IMR-90 (cell line): ENCODE results near the gene COL24A1. TPM values are rescaled to one million over a fixed set of nuclear protein-coding genes. Genes with fewer than 3 reads are reported as not detected.

ENCODE experiments used
- ATAC-seq: fragments of 200-7000 bp; cut with Tn5 transposase; 2 replicates; pipeline ENCODE4 v1.9.1; 2020; ENCODE audit warnings: low read depth, mild to moderate bottlenecking, moderate library complexity
- BruUV-seq: library from RNA; stranded (reverse); fragments of 400-500 nt; replicated peaks from 2 replicates; lab custom pipeline; 2021; lab: Mats Ljungman, UMichigan
- CTCF ChIA-PET: fragments of 300-600 bp; formaldehyde crosslinking; extraction: SDS; loops from one replicate; lab custom pipeline; 2021; ENCODE audit warnings: antibody characterized with exemption; lab: Yijun Ruan, JAX
- POLR2A ChIA-PET: fragments of 300-600 bp; sonication (Branson Sonifier 250); formaldehyde crosslinking; loops from one replicate; lab custom pipeline; 2022; ENCODE audit warnings: antibody characterized with exemption; ENCODE audit not compliant: unreplicated experiment; lab: Charles Lee
- DNase-seq: peaks from one replicate; pipeline ENCODE4 v3.0.0; 2013
- H2AFZ ChIP-seq: replicated peaks from 2 replicates; pipeline ENCODE3; 2013; ENCODE audit warnings: low read length, mild to moderate bottlenecking; ENCODE audit not compliant: poor library complexity
- H2AK5ac ChIP-seq: 2 replicates; pipeline ENCODE4 v1.6.1; 2013; ENCODE audit warnings: low read depth, low read length, inconsistent platforms
- H2AK9ac ChIP-seq: replicated peaks from 2 replicates; pipeline ENCODE3; 2013; ENCODE audit warnings: mild to moderate bottlenecking, low read depth, low read length, moderate library complexity; ENCODE audit not compliant: poor library complexity
- H2BK120ac ChIP-seq: 2 replicates; pipeline ENCODE4 v1.6.1; 2013; ENCODE audit warnings: low read depth, low read length, inconsistent platforms
- H2BK15ac ChIP-seq: 3 replicates; pipeline ENCODE4 v1.6.1; 2013; ENCODE audit warnings: low read depth, low read length, inconsistent platforms
- H2BK20ac ChIP-seq: 2 replicates; pipeline ENCODE4 v1.6.1; 2013; ENCODE audit warnings: low read depth, mild to moderate bottlenecking, inconsistent platforms, low read length, moderate library complexity
- H2BK5ac ChIP-seq: 2 replicates; pipeline ENCODE4 v1.6.1; 2013; ENCODE audit warnings: mild to moderate bottlenecking, low read depth, low read length, inconsistent platforms; ENCODE audit not compliant: poor library complexity, severe bottlenecking
- H3K14ac ChIP-seq: replicated peaks from 2 replicates; pipeline ENCODE4 v1.6.1; 2013; ENCODE audit warnings: low read depth, low read length, inconsistent platforms
- H3K18ac ChIP-seq: 2 replicates; pipeline ENCODE4 v1.6.1; 2013; ENCODE audit warnings: low read depth, low read length, control low read depth
- H3K23ac ChIP-seq: 2 replicates; pipeline ENCODE4 v1.6.1; 2013; ENCODE audit warnings: low read depth, low read length, inconsistent platforms
- H3K27ac ChIP-seq: 2 replicates; pipeline ENCODE4 v1.5.1; 2013; ENCODE audit warnings: mild to moderate bottlenecking, control low read depth, low read length; ENCODE audit not compliant: insufficient read depth
- H3K27me3 ChIP-seq: 2 replicates; pipeline ENCODE4 v1.6.1; 2013; ENCODE audit warnings: low read length; ENCODE audit not compliant: control insufficient read depth, insufficient read depth
- H3K36me3 ChIP-seq: 2 replicates; pipeline ENCODE4 v1.6.1; 2013; ENCODE audit warnings: low read length, mixed read lengths; ENCODE audit not compliant: control insufficient read depth, insufficient read depth
- H3K4ac ChIP-seq: 2 replicates; pipeline ENCODE4 v1.6.1; 2013; ENCODE audit warnings: low read depth, low read length, inconsistent platforms
- H3K4me1 ChIP-seq: 2 replicates; pipeline ENCODE4 v1.6.1; 2013; ENCODE audit warnings: low read length, mixed read lengths; ENCODE audit not compliant: control insufficient read depth, insufficient read depth
- H3K4me2 ChIP-seq: 2 replicates; pipeline ENCODE4 v1.6.1; 2013; ENCODE audit warnings: low read depth, mild to moderate bottlenecking, control low read depth, low read length, moderate library complexity
- H3K4me3 ChIP-seq: 2 replicates; pipeline ENCODE4 v1.5.1; 2013; ENCODE audit warnings: low read depth, mild to moderate bottlenecking, control low read depth, low read length, moderate library complexity; ENCODE audit not compliant: insufficient read depth
- H3K56ac ChIP-seq: 2 replicates; pipeline ENCODE4 v1.6.1; 2013; ENCODE audit warnings: low read length, inconsistent platforms; ENCODE audit not compliant: insufficient read depth; ENCODE audit errors: extremely low read depth
- H3K79me1 ChIP-seq, 2 experiments: 2 replicates each; pipeline ENCODE4 v1.6.1; 2013; ENCODE audit warnings: low read length in 2 of 2, inconsistent platforms in 1 of 2, low read depth in 1 of 2
- H3K9ac ChIP-seq: 2 replicates; pipeline ENCODE4 v1.6.1; 2013; ENCODE audit warnings: low read depth, low read length, control low read depth
- H3K9me1 ChIP-seq: 2 replicates; pipeline ENCODE4 v1.6.1; 2013; ENCODE audit warnings: low read length, inconsistent platforms; ENCODE audit not compliant: insufficient read depth
- H3K9me3 ChIP-seq: 2 replicates; pipeline ENCODE4 v1.6.1; 2013; ENCODE audit warnings: low read length; ENCODE audit not compliant: control insufficient read depth, insufficient read depth
- H4K20me1 ChIP-seq: 2 replicates; pipeline ENCODE4 v1.6.1; 2013; ENCODE audit warnings: low read length, inconsistent platforms; ENCODE audit not compliant: insufficient read depth
- H4K5ac ChIP-seq: 2 replicates; pipeline ENCODE4 v1.6.1; 2013; ENCODE audit warnings: mild to moderate bottlenecking, low read depth, low read length, control low read depth
- H4K8ac ChIP-seq, 2 experiments: 2 replicates each; pipeline ENCODE4 v1.6.1; 2013; ENCODE audit warnings: low read depth in 2 of 2, low read length in 2 of 2, control low read depth in 1 of 2, inconsistent platforms in 1 of 2
- H4K91ac ChIP-seq: 2 replicates; pipeline ENCODE4 v1.6.1; 2013; ENCODE audit warnings: low read depth, low read length, inconsistent platforms; ENCODE audit not compliant: insufficient read depth
- BHLHE40 ChIP-seq: fragments of 150-350 bp; IDR thresholded peaks from 2 replicates; pipeline ENCODE4 v1.6.1; 2016; ENCODE audit warnings: mild to moderate bottlenecking, low read depth, low read length
- CEBPB ChIP-seq: IDR thresholded peaks from 2 replicates; pipeline ENCODE4 v1.6.1; 2012; ENCODE audit warnings: low read depth, low read length, improper control_type of control experiment
- CHD1 ChIP-seq: IDR thresholded peaks from 2 replicates; pipeline ENCODE4 v1.6.1; 2012; ENCODE audit warnings: low read depth, low read length, improper control_type of control experiment
- ELK1 ChIP-seq: fragments of 150-350 bp; IDR thresholded peaks from 2 replicates; pipeline ENCODE4 v1.6.1; 2016; ENCODE audit warnings: low read depth, mild to moderate bottlenecking, low read length, moderate library complexity, borderline replicate concordance
- FOS ChIP-seq: fragments of 150-350 bp; IDR thresholded peaks from 2 replicates; pipeline ENCODE4 v1.6.1; 2016; ENCODE audit warnings: low read depth, low read length
- MAFK ChIP-seq: IDR thresholded peaks from 2 replicates; pipeline ENCODE4 v1.6.1; 2012; ENCODE audit warnings: low read depth, low read length, improper control_type of control experiment
- MAZ ChIP-seq: IDR thresholded peaks from 2 replicates; pipeline ENCODE4 v1.6.1; 2012; ENCODE audit warnings: low read depth, mild to moderate bottlenecking, low read length, improper control_type of control experiment, moderate library complexity, borderline replicate concordance
- MXI1 ChIP-seq: IDR thresholded peaks from 2 replicates; pipeline ENCODE4 v1.6.1; 2012; ENCODE audit warnings: low read depth, mild to moderate bottlenecking, low read length, moderate library complexity, borderline replicate concordance
- POLR2A ChIP-seq: IDR thresholded peaks from 2 replicates; pipeline ENCODE4 v1.6.1; 2012; ENCODE audit warnings: mild to moderate bottlenecking, low read depth, low read length
- RAD21 ChIP-seq: IDR thresholded peaks from 2 replicates; pipeline ENCODE4 v1.6.1; 2012; ENCODE audit warnings: low read length, improper control_type of control experiment
- RCOR1 ChIP-seq: IDR thresholded peaks from 2 replicates; pipeline ENCODE4 v1.6.1; 2012; ENCODE audit warnings: mild to moderate bottlenecking, low read length, improper control_type of control experiment; ENCODE audit not compliant: insufficient replicate concordance
- RFX5 ChIP-seq: IDR thresholded peaks from 2 replicates; pipeline ENCODE4 v1.8.0; 2012; ENCODE audit warnings: low read depth, mild to moderate bottlenecking, low read length, moderate library complexity
- SMC3 ChIP-seq: fragments of 150-350 bp; IDR thresholded peaks from 2 replicates; pipeline ENCODE4 v1.6.1; 2016; ENCODE audit warnings: low read depth, mild to moderate bottlenecking, antibody characterized with exemption, low read length, moderate library complexity
- USF2 ChIP-seq: fragments of 150-350 bp; IDR thresholded peaks from 2 replicates; pipeline ENCODE4 v1.6.1; 2017; ENCODE audit warnings: mild to moderate bottlenecking, antibody characterized with exemption, low read length, low read depth
- dilution Hi-C: fragments of 300-500 bp; cut with HindIII; formaldehyde crosslinking; loops from one replicate; pipeline ENCODE4 v1.14.3; 2018; ENCODE audit warnings: low sequenced_read_pairs; ENCODE audit not compliant: unreplicated experiment
- in situ Hi-C: fragments of 300-500 bp; cut with MboI; formaldehyde crosslinking; loops from 3 replicates; pipeline ENCODE4 v1.14.3; 2019; ENCODE audit warnings: low sequenced_read_pairs, inconsistent platforms, mixed read lengths
- intact Hi-C: fragments of 100-400 bp; cut with micrococcal nuclease; formaldehyde crosslinking; loops from 2 replicates; pipeline ENCODE4 v1.10.0; 2022
- polyA plus RNA-seq, 3 experiments: library from polyadenylated mRNA; depleted of rRNA; stranded (reverse); fragments of >200 nt; gene quantifications; 2 replicates each; pipeline ENCODE4 v1.2.3, GENCODE V29; 2012; ENCODE audit warnings: low replicate concordance in 1 of 3
- total RNA-seq: library from RNA; depleted of rRNA; stranded (reverse); fragments of >200 nt; gene quantifications from 2 replicates; pipeline ENCODE4 v1.2.3, GENCODE V29; 2012
- TF ChIP-seq, protein P1 (sequence below): conservative IDR thresholded peaks from 2 replicates; pipeline ENCODE4 v1.5.1; 2012; ENCODE audit warnings: mild to moderate bottlenecking, low read depth, low read length, improper control_type of control experiment

The COL24A1 gene
- total and polyA plus RNA-seq, 2 of the 4 experiments (the other 2 are of a cell fraction) = 1.4 to 2.2 TPM

DNA sequence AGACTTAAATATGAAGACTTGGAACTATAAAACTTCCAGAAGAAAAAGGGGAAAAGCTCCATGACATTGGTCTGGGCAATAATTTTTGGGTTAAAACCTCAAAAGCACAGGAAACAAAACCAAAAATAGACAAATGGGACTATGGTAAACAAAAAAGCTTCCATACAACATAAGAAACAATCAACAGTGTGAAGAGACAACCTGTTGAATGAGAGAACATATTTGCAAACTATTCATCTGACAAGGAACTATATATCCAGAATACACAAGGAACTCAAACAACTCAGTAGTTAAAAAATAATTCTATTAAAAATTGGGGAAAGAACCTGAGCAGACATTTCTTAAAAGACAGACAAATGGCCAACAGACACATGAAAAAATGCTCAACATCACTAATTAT is 255.7 kb downstream of the COL24A1 start:
- Histone ChIP-seq H3K4me2 (no peak overlapping the region), H3K56ac (no peak overlapping the region), H3K9ac (no peak overlapping the region), H3K27ac (no peak overlapping the region), H3K27me3 (no peaks in the 10 kb centered on the region), H3K23ac (no peak overlapping the region), H4K20me1 (no peaks in the 10 kb centered on the region), H2AK5ac (no peak overlapping the region), H4K8ac (no peak overlapping the region), H4K91ac (no peak overlapping the region), H3K79me1 (no peaks in the 10 kb centered on the region), H2BK5ac (no peak overlapping the region), H4K5ac (no peak overlapping the region), H3K18ac (no peak overlapping the region), H3K4me3 (no peak overlapping the region), H3K4ac (no peak overlapping the region), H3K36me3 (no peaks in the 10 kb centered on the region), H2BK15ac (no peak overlapping the region), H2BK120ac (no peak overlapping the region), H2BK20ac (no peak overlapping the region), H2AK9ac (no peak overlapping the region), H2AFZ (no peak overlapping the region), H3K9me1 (no peaks in the 10 kb centered on the region), H3K9me3 (peaks cover 3% of the 10 kb centered on the region; the same call in 1 of the 2 replicates), H3K14ac (no peak overlapping the region), H3K4me1 (no peaks in the 10 kb centered on the region)
- ATAC-seq (no peak), DNase-seq (no peak)
- intact Hi-C loops (no loop called here), in situ Hi-C loops (no loop called here), dilution Hi-C loops (no loop called here)
- BruUV-seq = no TSS peak
- ChIA-PET POLR2A (no interaction called here), CTCF (no interaction called here)
- TF ChIP-seq USF2 = no peak
- no peak for TF ChIP-seq RAD21
- no peak for TF ChIP-seq RFX5
- no peak for TF ChIP-seq MXI1
- no peak for TF ChIP-seq MAZ
- TF ChIP-seq RCOR1 = no peak
- TF ChIP-seq CHD1 = no peak
- TF ChIP-seq BHLHE40 = no peak
- TF ChIP-seq POLR2A = no peak
- TF ChIP-seq, protein P1, sequence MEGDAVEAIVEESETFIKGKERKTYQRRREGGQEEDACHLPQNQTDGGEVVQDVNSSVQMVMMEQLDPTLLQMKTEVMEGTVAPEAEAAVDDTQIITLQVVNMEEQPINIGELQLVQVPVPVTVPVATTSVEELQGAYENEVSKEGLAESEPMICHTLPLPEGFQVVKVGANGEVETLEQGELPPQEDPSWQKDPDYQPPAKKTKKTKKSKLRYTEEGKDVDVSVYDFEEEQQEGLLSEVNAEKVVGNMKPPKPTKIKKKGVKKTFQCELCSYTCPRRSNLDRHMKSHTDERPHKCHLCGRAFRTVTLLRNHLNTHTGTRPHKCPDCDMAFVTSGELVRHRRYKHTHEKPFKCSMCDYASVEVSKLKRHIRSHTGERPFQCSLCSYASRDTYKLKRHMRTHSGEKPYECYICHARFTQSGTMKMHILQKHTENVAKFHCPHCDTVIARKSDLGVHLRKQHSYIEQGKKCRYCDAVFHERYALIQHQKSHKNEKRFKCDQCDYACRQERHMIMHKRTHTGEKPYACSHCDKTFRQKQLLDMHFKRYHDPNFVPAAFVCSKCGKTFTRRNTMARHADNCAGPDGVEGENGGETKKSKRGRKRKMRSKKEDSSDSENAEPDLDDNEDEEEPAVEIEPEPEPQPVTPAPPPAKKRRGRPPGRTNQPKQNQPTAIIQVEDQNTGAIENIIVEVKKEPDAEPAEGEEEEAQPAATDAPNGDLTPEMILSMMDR = no peak
- no peak for TF ChIP-seq SMC3
- TF ChIP-seq MAFK = no peak
- no peak for TF ChIP-seq CEBPB
- no peak for TF ChIP-seq ELK1
- no peak for TF ChIP-seq FOS
